HG02840 (cell line): ENCODE measurements around the gene CDH12.
"Not testable (repeated sequence)": the region's sequence is repeated elsewhere in the genome, so short reads cannot be mapped to it uniquely, and the experiment has no call there.

ENCODE experiments used
- ATAC-seq: cut with Tn5 transposase; IDR thresholded peaks from one replicate; pipeline ENCODE4 v1.9.1; 2021; ENCODE audit warnings: mild to moderate bottlenecking, moderate library complexity, moderate number of reproducible peaks; ENCODE audit not compliant: unreplicated experiment, low FRiP score

The CDH12 gene

GRCh38 chr5:22662391-22662790 is 190.8 kb downstream of the CDH12 start:
- no peak for ATAC-seq

- no peak for ATAC-seq
Measured at GRCh38 chr5:22651355-22651754, 201.8 kb downstream of the CDH12 start.

GRCh38 chr5:22650511-22650910 is 202.6 kb downstream of the CDH12 start:
- no peak for ATAC-seq

- no peak for ATAC-seq
Measured at GRCh38 chr5:22649074-22649473, 204.1 kb downstream of the CDH12 start.

GRCh38 chr5:22644859-22645258 is 208.3 kb downstream of the CDH12 start:
- no peak for ATAC-seq

GRCh38 chr5:22643356-22643755 is 209.8 kb downstream of the CDH12 start:
- ATAC-seq = no peak

GRCh38 chr5:22631683-22632082 is 221.5 kb downstream of the CDH12 start:
- ATAC-seq = no peak

GRCh38 chr5:22627029-22627428 is 226.1 kb downstream of the CDH12 start:
- no peak for ATAC-seq

- no peak for ATAC-seq
Measured at GRCh38 chr5:22625451-22625850, 227.7 kb downstream of the CDH12 start.

- no peak for ATAC-seq
Measured at GRCh38 chr5:22621084-22621483, 232.1 kb downstream of the CDH12 start.

GRCh38 chr5:22615964-22616363 is 237.2 kb downstream of the CDH12 start:
- no peak for ATAC-seq

GRCh38 chr5:22614486-22615094 is 238.6 kb downstream of the CDH12 start:
- no peak for ATAC-seq

GRCh38 chr5:22612928-22613327 is 240.2 kb downstream of the CDH12 start:
- no peak for ATAC-seq

- ATAC-seq = no peak
Measured at GRCh38 chr5:22611327-22611726, 241.8 kb downstream of the CDH12 start.

GRCh38 chr5:22607498-22607897 is 245.6 kb downstream of the CDH12 start:
- not testable (repeated sequence) for ATAC-seq

- no peak for ATAC-seq
Measured at GRCh38 chr5:22605473-22605872, 247.7 kb downstream of the CDH12 start.

GRCh38 chr5:22604711-22605110 is 248.4 kb downstream of the CDH12 start:
- ATAC-seq = no peak

GRCh38 chr5:22598796-22599195 is 254.3 kb downstream of the CDH12 start:
- no peak for ATAC-seq

GRCh38 chr5:22596404-22596970 is 256.7 kb downstream of the CDH12 start:
- ATAC-seq = no peak

- ATAC-seq = no peak
Measured at GRCh38 chr5:22594491-22594890, 258.7 kb downstream of the CDH12 start.

GRCh38 chr5:22593592-22593991 is 259.6 kb downstream of the CDH12 start:
- peak; percentile 71 for ATAC-seq

- no peak for ATAC-seq
Measured at GRCh38 chr5:22591461-22591860, 261.7 kb downstream of the CDH12 start.
